ENCODE data around the gene IQCB1. TPM values are rescaled to one million over a fixed set of nuclear protein-coding genes. Genes with fewer than 3 reads are reported as not detected.
"Not testable (repeated sequence)": the region's sequence is repeated elsewhere in the genome, so short reads cannot be mapped to it uniquely, and the experiment has no call there.

The IQCB1 gene, protein sequence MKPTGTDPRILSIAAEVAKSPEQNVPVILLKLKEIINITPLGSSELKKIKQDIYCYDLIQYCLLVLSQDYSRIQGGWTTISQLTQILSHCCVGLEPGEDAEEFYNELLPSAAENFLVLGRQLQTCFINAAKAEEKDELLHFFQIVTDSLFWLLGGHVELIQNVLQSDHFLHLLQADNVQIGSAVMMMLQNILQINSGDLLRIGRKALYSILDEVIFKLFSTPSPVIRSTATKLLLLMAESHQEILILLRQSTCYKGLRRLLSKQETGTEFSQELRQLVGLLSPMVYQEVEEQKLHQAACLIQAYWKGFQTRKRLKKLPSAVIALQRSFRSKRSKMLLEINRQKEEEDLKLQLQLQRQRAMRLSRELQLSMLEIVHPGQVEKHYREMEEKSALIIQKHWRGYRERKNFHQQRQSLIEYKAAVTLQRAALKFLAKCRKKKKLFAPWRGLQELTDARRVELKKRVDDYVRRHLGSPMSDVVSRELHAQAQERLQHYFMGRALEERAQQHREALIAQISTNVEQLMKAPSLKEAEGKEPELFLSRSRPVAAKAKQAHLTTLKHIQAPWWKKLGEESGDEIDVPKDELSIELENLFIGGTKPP
- total RNA-seq, result 10 to 100 TPM; 35.3 to 39.1 TPM

DNA sequence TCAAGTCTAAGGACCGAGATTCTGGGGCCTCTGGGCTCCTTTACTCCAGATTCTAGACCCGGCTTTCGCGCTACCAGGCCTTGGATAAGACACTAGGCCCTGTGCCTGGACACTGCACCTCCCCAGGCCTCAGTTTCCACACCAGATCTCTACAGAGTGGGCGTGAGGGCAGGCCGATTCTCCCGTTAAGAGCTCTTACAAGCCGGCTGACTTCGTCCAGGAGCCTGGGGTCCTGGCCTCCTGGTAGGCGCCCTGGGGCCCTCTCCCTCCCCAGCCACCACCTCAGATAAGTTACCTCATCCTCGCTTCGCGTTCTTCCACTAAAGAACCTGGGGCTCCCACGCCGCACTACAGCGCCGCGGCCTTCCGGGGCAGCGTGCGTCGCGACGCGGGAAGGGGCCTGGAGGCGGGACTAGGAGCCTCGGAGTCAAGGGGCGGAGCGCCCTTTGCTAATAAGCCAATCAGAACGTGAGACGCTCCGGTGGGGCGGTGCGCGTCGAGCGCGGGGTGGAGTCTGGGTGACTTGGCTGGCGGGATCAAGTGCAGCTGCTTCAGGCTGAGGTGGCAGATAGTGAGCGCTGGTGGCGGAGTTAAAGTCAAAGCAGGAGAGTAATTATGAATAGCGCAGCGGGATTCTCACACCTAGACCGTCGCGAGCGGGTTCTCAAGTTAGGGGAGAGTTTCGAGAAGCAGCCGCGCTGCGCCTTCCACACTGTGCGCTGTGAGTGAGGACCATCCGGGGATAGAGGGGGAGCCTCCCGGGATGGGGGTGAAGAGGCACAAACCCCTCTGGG, at the start of gene IQCB1, which contains the start of gene EAF2:
IQCB1 (minus strand) TSS at position 390 of the 794 bp plus-strand sequence. CDS start 6,100 bp downstream, outside the sequence.
EAF2 (plus strand) TSS at position 539 of the 794 bp plus-strand sequence; CDS start at position 616, 77 bp downstream.
- H3K27ac Mint-ChIP-seq, result peak within 1 kb of the TSS; percentile 76
- H3K9me3 Mint-ChIP-seq, result no peaks in the 10 kb centered on the region
- peaks cover 55% of the 10 kb centered on the region for H3K4me1 Mint-ChIP-seq
- CTCF ChIA-PET, result no interaction called here
- POLR2A ChIA-PET, result interaction anchor here (0.6 to 5.2 kb wide), 23 partner anchors 9 to 1739 kb away, joined by 3 to 27 read pairs (median 4); partner anchors contain the start of genes GOLGB1, HCLS1 and POLQ
- DNase-seq, result peak; percentile 97
- H3K4me3 Mint-ChIP-seq, result peak within 1 kb of the TSS; percentile 83
- H3K27me3 Mint-ChIP-seq, result no peaks in the 10 kb centered on the region
- peaks cover 36% of the 10 kb centered on the region for H3K36me3 Mint-ChIP-seq (ENCODE audit: low read depth)

DNA sequence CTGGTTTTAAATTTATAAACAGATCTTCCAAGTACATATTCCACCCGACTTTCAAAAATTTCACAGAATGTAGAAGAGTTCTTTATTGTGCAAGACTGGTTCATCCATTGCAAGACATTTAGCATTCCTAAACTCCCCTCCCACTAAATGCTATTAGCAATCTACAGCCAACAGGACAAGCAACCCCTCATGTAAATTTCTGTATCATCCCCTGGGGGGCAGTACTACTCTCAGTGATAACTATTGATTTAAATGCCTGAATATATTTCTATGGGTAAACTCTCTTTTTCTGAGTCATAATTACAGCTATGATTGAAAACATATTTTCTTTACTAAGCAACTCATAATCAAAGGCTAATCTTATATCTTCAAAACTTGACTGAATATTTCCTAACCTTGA, 48.6 kb upstream of the IQCB1 start:
- POLR2A ChIA-PET, result interaction anchor here (1.0 kb wide), 1 partner anchor 192 kb away, joined by 3 read pairs; no protein-coding TSS in a partner anchor
- H3K27ac Mint-ChIP-seq, result no peak overlapping the region
- peaks cover 25% of the 10 kb centered on the region for H3K36me3 Mint-ChIP-seq (ENCODE audit: low read depth)
- CTCF ChIA-PET, result interaction anchor here (0.7 to 3.1 kb wide), 23 partner anchors 10 to 375 kb away, joined by 3 to 28 read pairs (median 4); partner anchors contain the start of gene SLC15A2
- H3K4me3 Mint-ChIP-seq, result no peak overlapping the region
- DNase-seq, result no peak
- no peaks in the 10 kb centered on the region for H3K9me3 Mint-ChIP-seq
- H3K4me1 Mint-ChIP-seq, result peaks cover 5% of the 10 kb centered on the region
- no peaks in the 10 kb centered on the region for H3K27me3 Mint-ChIP-seq

DNA sequence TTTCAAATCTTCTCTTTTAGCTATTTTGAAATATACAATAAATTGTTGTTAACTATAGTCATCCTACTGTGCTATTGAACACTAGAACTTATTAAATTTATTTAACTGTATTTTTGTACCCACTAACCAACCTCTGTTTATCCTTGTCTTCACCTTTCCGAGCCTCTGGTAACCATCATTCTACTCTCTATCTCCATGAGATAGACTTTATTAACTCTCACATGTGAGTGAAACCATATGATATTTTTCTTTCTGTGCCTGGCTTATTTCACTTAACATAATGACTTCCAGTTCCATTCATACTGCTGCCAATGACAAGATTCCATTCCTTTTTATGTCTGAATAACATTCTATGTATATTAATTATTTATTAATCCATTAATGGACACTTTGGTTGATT, 43.6 kb upstream of the IQCB1 start:
- H3K4me3 Mint-ChIP-seq, result no peak overlapping the region
- H3K27me3 Mint-ChIP-seq, result no peaks in the 10 kb centered on the region
- no peak overlapping the region for H3K27ac Mint-ChIP-seq
- ChIA-PET POLR2A (no interaction called here), CTCF (no interaction called here)
- H3K4me1 Mint-ChIP-seq, result peaks cover under 1% of the 10 kb centered on the region
- H3K9me3 Mint-ChIP-seq, result no peaks in the 10 kb centered on the region
- no peak for DNase-seq
- peaks cover 34% of the 10 kb centered on the region for H3K36me3 Mint-ChIP-seq (ENCODE audit: low read depth)

- no peak for DNase-seq
- no peaks in the 10 kb centered on the region for H3K4me1 Mint-ChIP-seq
- H3K27me3 Mint-ChIP-seq, result no peaks in the 10 kb centered on the region
- ChIA-PET CTCF (no interaction called here), POLR2A (no interaction called here)
- no peak overlapping the region for H3K27ac Mint-ChIP-seq
- H3K4me3 Mint-ChIP-seq, result no peak overlapping the region
- H3K36me3 Mint-ChIP-seq (ENCODE audit: low read depth), result peaks cover 48% of the 10 kb centered on the region
- no peaks in the 10 kb centered on the region for H3K9me3 Mint-ChIP-seq
These were observed 36.6 kb upstream of the IQCB1 start for GRCh38 chr3:121871430-121871829.

DNA sequence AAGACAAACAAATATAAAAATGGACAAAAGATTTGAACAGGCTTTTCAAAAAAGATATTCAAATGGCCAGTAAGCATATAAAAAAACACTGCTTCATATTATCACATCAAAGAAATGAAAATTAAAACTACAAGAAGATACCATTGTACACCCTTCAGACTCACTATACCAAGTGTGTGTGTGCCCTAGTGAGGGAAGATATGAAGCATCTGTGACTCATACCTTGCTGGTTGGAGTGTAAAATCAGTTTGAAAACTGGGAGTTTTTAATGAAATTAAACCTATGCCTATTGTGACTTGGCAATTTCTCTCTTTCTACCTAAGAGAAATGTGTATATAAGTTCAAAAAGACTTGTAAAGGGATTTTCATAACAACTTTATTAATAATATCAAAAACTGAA, 35.9 kb upstream of the IQCB1 start:
- ChIA-PET CTCF (no interaction called here), POLR2A (no interaction called here)
- DNase-seq, result no peak
- Mint-ChIP-seq H3K27ac (no peak overlapping the region), H3K36me3 (ENCODE audit: low read depth) (peaks cover 51% of the 10 kb centered on the region), H3K27me3 (no peaks in the 10 kb centered on the region), H3K4me1 (no peaks in the 10 kb centered on the region), H3K9me3 (no peaks in the 10 kb centered on the region), H3K4me3 (no peak overlapping the region)

GRCh38 chr3:121869736-121870135, 34.9 kb upstream of the IQCB1 start:
- H3K4me3 Mint-ChIP-seq, result no peak overlapping the region
- no peak for DNase-seq
- H3K9me3 Mint-ChIP-seq, result no peaks in the 10 kb centered on the region
- ChIA-PET POLR2A (no interaction called here), CTCF (no interaction called here)
- H3K27ac Mint-ChIP-seq, result no peak overlapping the region
- no peaks in the 10 kb centered on the region for H3K4me1 Mint-ChIP-seq
- H3K36me3 Mint-ChIP-seq (ENCODE audit: low read depth), result peaks cover 46% of the 10 kb centered on the region
- no peaks in the 10 kb centered on the region for H3K27me3 Mint-ChIP-seq

DNA sequence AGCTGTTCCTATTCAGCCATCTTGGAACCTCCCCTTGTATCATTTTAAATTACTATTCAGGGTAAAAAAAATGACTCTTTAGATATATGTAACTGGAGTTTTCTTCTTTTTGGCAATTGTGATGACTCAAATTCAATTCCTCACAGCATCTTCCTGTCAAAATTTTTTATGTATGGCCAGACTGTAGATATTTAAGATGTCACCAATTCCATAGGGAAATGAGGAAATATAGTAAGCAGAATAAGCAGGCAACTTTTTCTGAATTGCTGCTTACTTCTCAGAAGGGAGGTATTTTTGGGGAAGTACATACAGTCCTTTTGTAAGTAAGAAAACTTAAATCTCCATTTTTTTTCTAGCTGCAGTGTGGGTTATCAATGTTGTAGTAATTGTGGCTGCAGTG, 28.9 kb upstream of the IQCB1 start:
- Mint-ChIP-seq H3K4me1 (no peaks in the 10 kb centered on the region), H3K4me3 (no peak overlapping the region), H3K36me3 (ENCODE audit: low read depth) (peaks cover 78% of the 10 kb centered on the region), H3K27me3 (no peaks in the 10 kb centered on the region), H3K9me3 (no peaks in the 10 kb centered on the region), H3K27ac (no peak overlapping the region)
- CTCF ChIA-PET, result no interaction called here
- POLR2A ChIA-PET, result no interaction called here
- DNase-seq, result no peak

- POLR2A ChIA-PET, H3K27me3 Mint-ChIP-seq, CTCF ChIA-PET, H3K4me3 Mint-ChIP-seq, H3K4me1 Mint-ChIP-seq, DNase-seq, H3K27ac Mint-ChIP-seq, H3K9me3 Mint-ChIP-seq: not testable (repeated sequence)
- H3K36me3 Mint-ChIP-seq (ENCODE audit: low read depth), result peaks cover 81% of the 10 kb centered on the region
These were observed 28.4 kb upstream of the IQCB1 start for GRCh38 chr3:121863247-121863646.

- H3K27ac Mint-ChIP-seq, CTCF ChIA-PET, H3K4me3 Mint-ChIP-seq, DNase-seq, H3K27me3 Mint-ChIP-seq, POLR2A ChIA-PET, H3K4me1 Mint-ChIP-seq, H3K9me3 Mint-ChIP-seq: not testable (repeated sequence)
- H3K36me3 Mint-ChIP-seq (ENCODE audit: low read depth), result peaks cover 70% of the 10 kb centered on the region
These were observed 22.9 kb upstream of the IQCB1 start for GRCh38 chr3:121857778-121858177.

GRCh38 chr3:121855555-121855954, 20.7 kb upstream of the IQCB1 start:
- ChIA-PET POLR2A (no interaction called here), CTCF (no interaction called here)
- DNase-seq, result no peak
- H3K4me1 Mint-ChIP-seq, result peaks cover 2% of the 10 kb centered on the region
- no peak overlapping the region for H3K27ac Mint-ChIP-seq
- H3K4me3 Mint-ChIP-seq, result no peak overlapping the region
- peaks cover 59% of the 10 kb centered on the region for H3K36me3 Mint-ChIP-seq (ENCODE audit: low read depth)
- no peaks in the 10 kb centered on the region for H3K9me3 Mint-ChIP-seq
- no peaks in the 10 kb centered on the region for H3K27me3 Mint-ChIP-seq

GRCh38 chr3:121852256-121852655, 17.4 kb upstream of the IQCB1 start:
- no peaks in the 10 kb centered on the region for H3K27me3 Mint-ChIP-seq
- H3K4me1 Mint-ChIP-seq, result peaks cover 2% of the 10 kb centered on the region
- no peak overlapping the region for H3K4me3 Mint-ChIP-seq
- CTCF ChIA-PET, result interaction anchor here (1.2 kb wide), 1 partner anchor 31 kb away, joined by 3 read pairs; no protein-coding TSS in a partner anchor
- POLR2A ChIA-PET, result no interaction called here
- peaks cover 31% of the 10 kb centered on the region for H3K36me3 Mint-ChIP-seq (ENCODE audit: low read depth)
- no peaks in the 10 kb centered on the region for H3K9me3 Mint-ChIP-seq
- DNase-seq, result no peak
- no peak overlapping the region for H3K27ac Mint-ChIP-seq

DNA sequence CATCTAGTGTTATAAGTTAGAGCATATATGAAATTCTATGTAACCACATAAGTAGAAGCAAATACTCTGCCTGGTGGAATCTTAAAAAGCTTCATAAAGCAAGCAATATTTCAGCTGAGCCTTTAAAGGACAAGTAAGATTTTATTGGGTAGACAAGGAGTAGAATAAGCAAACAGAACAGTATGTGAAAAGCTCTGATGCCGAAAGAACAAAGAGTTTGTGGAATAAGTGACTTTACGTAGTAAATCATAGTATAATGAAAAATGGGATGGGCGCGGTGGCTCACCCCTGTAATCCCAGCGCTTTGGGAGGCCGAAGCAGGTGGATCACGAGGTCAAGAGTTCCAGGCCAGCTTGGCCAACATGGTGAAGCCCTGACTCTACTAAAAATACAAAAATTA, 10.0 kb upstream of the IQCB1 start:
- no peak for DNase-seq
- Mint-ChIP-seq H3K4me3 (no peak overlapping the region), H3K36me3 (ENCODE audit: low read depth) (peaks cover 29% of the 10 kb centered on the region), H3K4me1 (no peaks in the 10 kb centered on the region), H3K27ac (no peak overlapping the region), H3K9me3 (no peaks in the 10 kb centered on the region), H3K27me3 (no peaks in the 10 kb centered on the region)
- ChIA-PET POLR2A (interaction anchor here (1.6 kb wide), 1 partner anchor 10 kb away, joined by 5 read pairs; the partner anchor contains the start of genes EAF2 and IQCB1), CTCF (no interaction called here)

- no peaks in the 10 kb centered on the region for H3K27me3 Mint-ChIP-seq
- POLR2A ChIA-PET, result no interaction called here
- H3K27ac Mint-ChIP-seq, result no peak overlapping the region
- CTCF ChIA-PET, result no interaction called here
- H3K9me3 Mint-ChIP-seq, result no peaks in the 10 kb centered on the region
- peaks cover 19% of the 10 kb centered on the region for H3K36me3 Mint-ChIP-seq (ENCODE audit: low read depth)
- no peak overlapping the region for H3K4me3 Mint-ChIP-seq
- H3K4me1 Mint-ChIP-seq, result peaks cover 23% of the 10 kb centered on the region
- no peak for DNase-seq
These were observed 5.1 kb upstream of the IQCB1 start for GRCh38 chr3:121839962-121840361.

Measured in activated CD4-positive, alpha-beta memory T cell treated with anti-CD3 and anti-CD28 coated beads, Interleukin-2, amount 10 ng/mL, durations not matched to agents 7 days and 5 days (primary cell).